Parathyroid adenoma (tissue), 2 donors: ENCODE measurements around the gene TMEM132C.
"Not testable (repeated sequence)": the region's sequence is repeated elsewhere in the genome, so short reads cannot be mapped to it uniquely, and the experiment has no call there.

Source experiments
- H2AFZ ChIP-seq: fragments of 300-600 bp; sonication (generic); one replicate; pipeline ENCODE4 v1.7.0; 2017; ENCODE audit warnings: antibody characterized with exemption, mild to moderate bottlenecking
- H3K27ac ChIP-seq: fragments of 300-600 bp; sonication (generic); one replicate; pipeline ENCODE4 v1.7.0; 2017
- H3K27me3 ChIP-seq: fragments of 300-600 bp; sonication (generic); one replicate; pipeline ENCODE4 v1.7.0; 2017; ENCODE audit warnings: low read length; ENCODE audit not compliant: control insufficient read depth, insufficient read depth
- H3K36me3 ChIP-seq: fragments of 300-600 bp; sonication (generic); one replicate; pipeline ENCODE4 v1.7.0; 2017; ENCODE audit warnings: low read length; ENCODE audit not compliant: control insufficient read depth, insufficient read depth
- H3K4me1 ChIP-seq: fragments of 300-600 bp; sonication (generic); one replicate; pipeline ENCODE4 v1.7.0; 2017; ENCODE audit warnings: control low read depth
- H3K4me2 ChIP-seq: fragments of 300-600 bp; sonication (generic); one replicate; pipeline ENCODE4 v1.7.0; 2017; ENCODE audit warnings: low read length
- H3K4me3 ChIP-seq: fragments of 300-600 bp; sonication (generic); one replicate; pipeline ENCODE4 v1.7.0; 2017; ENCODE audit warnings: low read depth, low read length
- H3K79me2 ChIP-seq: fragments of 300-600 bp; sonication (generic); one replicate; pipeline ENCODE4 v1.7.0; 2017; ENCODE audit warnings: control low read depth
- H3K9ac ChIP-seq: fragments of 300-600 bp; sonication (generic); one replicate; pipeline ENCODE4 v1.7.0; 2017; ENCODE audit warnings: mild to moderate bottlenecking
- H3K9me3 ChIP-seq: fragments of 300-600 bp; sonication (generic); one replicate; pipeline ENCODE4 v1.7.0; 2017; ENCODE audit warnings: low read length; ENCODE audit not compliant: control insufficient read depth
- TF ChIP-seq, protein P1 (sequence below): fragments of 300-600 bp; sonication (generic); IDR thresholded peaks from one replicate; pipeline ENCODE4 v1.7.0; 2017; ENCODE audit warnings: antibody characterized with exemption, mild to moderate bottlenecking
- donor health status: primary hyperparathyroidism.

Gene TMEM132C

DNA sequence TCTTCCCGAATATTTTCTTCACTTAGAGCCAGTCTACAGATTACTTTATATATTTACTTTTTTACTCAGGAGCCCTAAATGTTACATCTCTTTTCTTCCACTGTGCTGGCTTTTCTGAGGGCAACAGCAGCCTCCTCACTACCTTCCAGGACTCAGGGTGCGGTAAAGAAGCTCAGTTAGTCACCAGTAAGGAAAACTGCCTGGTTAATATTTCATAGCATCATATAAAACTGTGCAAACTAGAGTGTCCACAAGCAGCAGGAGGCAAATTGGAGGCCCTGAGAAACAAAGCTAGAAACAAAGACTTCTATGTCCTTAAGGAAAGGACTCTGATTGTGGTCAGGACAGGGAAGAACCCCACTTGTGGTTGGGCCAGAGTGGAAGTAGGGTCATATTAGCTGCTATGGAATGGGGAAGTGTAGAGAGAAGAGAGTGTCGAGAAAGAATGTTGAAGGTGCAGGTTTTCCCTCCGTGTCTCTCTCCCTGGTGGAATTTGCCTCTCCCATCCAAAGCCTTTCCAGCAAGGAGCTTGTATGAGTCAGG lies 336.7 kb downstream of the TMEM132C start:
- TF ChIP-seq, protein P1, sequence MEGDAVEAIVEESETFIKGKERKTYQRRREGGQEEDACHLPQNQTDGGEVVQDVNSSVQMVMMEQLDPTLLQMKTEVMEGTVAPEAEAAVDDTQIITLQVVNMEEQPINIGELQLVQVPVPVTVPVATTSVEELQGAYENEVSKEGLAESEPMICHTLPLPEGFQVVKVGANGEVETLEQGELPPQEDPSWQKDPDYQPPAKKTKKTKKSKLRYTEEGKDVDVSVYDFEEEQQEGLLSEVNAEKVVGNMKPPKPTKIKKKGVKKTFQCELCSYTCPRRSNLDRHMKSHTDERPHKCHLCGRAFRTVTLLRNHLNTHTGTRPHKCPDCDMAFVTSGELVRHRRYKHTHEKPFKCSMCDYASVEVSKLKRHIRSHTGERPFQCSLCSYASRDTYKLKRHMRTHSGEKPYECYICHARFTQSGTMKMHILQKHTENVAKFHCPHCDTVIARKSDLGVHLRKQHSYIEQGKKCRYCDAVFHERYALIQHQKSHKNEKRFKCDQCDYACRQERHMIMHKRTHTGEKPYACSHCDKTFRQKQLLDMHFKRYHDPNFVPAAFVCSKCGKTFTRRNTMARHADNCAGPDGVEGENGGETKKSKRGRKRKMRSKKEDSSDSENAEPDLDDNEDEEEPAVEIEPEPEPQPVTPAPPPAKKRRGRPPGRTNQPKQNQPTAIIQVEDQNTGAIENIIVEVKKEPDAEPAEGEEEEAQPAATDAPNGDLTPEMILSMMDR = no peak
- no peak overlapping the region for H2AFZ ChIP-seq
- H3K4me2 ChIP-seq = no peak overlapping the region
- no peak overlapping the region for H3K27ac ChIP-seq
- no peaks in the 10 kb centered on the region for H3K27me3 ChIP-seq
- H3K4me3 ChIP-seq = no peak overlapping the region
- no peaks in the 10 kb centered on the region for H3K4me1 ChIP-seq
- no peaks in the 10 kb centered on the region for H3K9me3 ChIP-seq
- no peaks in the 10 kb centered on the region for H3K79me2 ChIP-seq
- no peak overlapping the region for H3K9ac ChIP-seq
- no peaks in the 10 kb centered on the region for H3K36me3 ChIP-seq

DNA sequence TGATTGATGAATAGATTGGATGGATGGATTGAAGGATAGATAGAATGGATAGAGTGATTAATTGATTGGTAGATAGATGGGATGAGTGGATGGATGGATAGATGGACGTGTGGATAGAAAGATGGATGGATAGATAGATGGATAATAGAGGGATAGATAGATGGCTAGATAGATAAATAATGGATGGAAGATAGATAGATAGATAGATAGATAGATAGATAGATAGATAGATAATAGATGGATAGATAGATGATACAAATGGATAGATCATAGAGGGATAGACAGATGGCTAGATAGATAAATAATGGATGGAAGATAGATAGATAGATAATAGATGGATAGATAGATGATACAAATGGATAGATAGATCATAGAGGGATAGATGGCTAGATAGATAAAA lies 337.2 kb downstream of the TMEM132C start:
- not testable (repeated sequence) for H3K9ac ChIP-seq, H3K27me3 ChIP-seq, H3K36me3 ChIP-seq, H3K4me2 ChIP-seq, H3K27ac ChIP-seq, H3K4me3 ChIP-seq, H3K79me2 ChIP-seq, H2AFZ ChIP-seq, H3K4me1 ChIP-seq, H3K9me3 ChIP-seq

DNA sequence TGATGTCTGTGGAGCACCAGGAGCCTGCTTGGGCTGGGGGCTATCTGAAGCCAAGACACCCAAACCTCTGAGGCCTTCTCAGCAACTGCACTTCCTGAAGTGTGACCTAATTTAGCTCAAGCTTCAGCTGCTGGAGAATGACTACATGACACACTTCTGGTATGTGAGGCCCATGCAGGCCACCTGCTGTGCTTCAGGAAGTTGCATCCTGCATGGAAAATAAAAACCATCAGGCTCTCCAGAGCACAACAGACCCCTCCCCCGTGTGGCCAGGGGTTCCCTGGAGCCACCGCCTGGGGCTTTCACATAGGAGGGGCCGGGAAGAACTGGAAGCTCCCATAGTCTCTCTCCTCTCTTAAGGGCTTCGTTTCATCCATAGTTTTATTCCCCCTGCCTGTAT lies 339.1 kb downstream of the TMEM132C start:
- Histone ChIP-seq H2AFZ (no peak overlapping the region), H3K36me3 (no peaks in the 10 kb centered on the region), H3K4me3 (no peak overlapping the region), H3K4me2 (no peak overlapping the region), H3K9ac (no peak overlapping the region), H3K79me2 (no peaks in the 10 kb centered on the region), H3K4me1 (no peaks in the 10 kb centered on the region), H3K27me3 (no peaks in the 10 kb centered on the region), H3K9me3 (no peaks in the 10 kb centered on the region), H3K27ac (no peak overlapping the region)
- TF ChIP-seq, protein P1 = no peak

DNA sequence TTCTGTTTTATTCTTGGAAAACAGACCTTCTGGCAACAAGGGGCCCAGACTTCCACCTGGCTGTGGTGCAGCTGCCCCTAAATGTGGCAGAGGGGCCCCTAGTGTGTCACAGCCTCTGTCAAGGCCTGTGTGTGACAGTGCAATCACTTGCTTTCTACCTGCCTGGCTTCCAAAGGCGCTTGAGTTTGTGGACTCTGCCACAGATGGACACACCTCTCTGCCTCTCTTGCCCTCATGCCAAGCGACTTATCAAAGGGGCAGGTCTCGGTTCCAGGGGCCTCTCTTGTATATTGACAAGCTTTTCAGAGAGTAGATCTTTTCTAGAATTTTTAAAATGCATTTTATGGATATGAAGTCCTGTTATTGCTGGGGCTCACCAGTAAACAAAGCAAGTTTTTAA lies 339.6 kb downstream of the TMEM132C start:
- Histone ChIP-seq H3K79me2 (no peaks in the 10 kb centered on the region), H3K9ac (no peak overlapping the region), H3K4me3 (no peak overlapping the region), H3K36me3 (no peaks in the 10 kb centered on the region), H2AFZ (no peak overlapping the region), H3K27me3 (no peaks in the 10 kb centered on the region), H3K9me3 (no peaks in the 10 kb centered on the region), H3K27ac (no peak overlapping the region), H3K4me2 (no peak overlapping the region), H3K4me1 (no peaks in the 10 kb centered on the region)
- TF ChIP-seq, protein P1 = no peak

DNA sequence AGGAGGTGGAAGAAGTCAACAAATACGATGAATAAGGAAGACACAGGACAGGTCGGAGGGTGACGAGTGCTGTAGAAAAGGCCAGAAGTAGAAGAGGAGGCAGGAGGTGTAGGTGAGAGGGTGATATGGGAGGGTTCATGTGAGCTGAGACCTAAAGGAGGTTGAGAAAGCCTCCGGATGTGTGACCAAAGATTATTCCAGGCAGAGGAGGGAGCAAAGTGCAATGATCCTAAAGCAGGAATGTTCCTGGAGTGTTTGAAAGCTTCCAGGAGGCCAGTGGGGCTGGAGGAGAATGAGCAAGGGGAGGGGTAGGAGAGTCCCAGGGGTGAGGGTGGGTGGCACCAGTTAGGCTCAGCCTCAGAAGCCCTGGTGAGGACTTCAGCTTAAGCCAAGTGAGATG lies 340.0 kb downstream of the TMEM132C start:
- Histone ChIP-seq H3K79me2 (no peaks in the 10 kb centered on the region), H3K27me3 (no peaks in the 10 kb centered on the region), H3K4me3 (no peak overlapping the region), H3K9ac (no peak overlapping the region), H3K4me1 (no peaks in the 10 kb centered on the region), H3K27ac (no peak overlapping the region), H3K36me3 (no peaks in the 10 kb centered on the region), H3K4me2 (no peak overlapping the region), H3K9me3 (no peaks in the 10 kb centered on the region), H2AFZ (no peak overlapping the region)
- TF ChIP-seq, protein P1 = no peak
